SHP77 treated with DMSO at 0.1 percent for 48 hours (cell line): ENCODE measurements around the gene INPP5F.
A peak's percentile ranks its signal among the peaks of the same experiment; 100 is the strongest.
"Not testable (repeated sequence)": the region's sequence is repeated elsewhere in the genome, so short reads cannot be mapped to it uniquely, and the experiment has no call there.

ENCODE experiments used
- DNase-seq: peaks from one replicate; lab custom pipeline; 2025; lab: John Stamatoyannopoulos, UW

INPP5F gene

GRCh38 chr10:119740096-119740495 lies 14.2 kb downstream of the INPP5F start:
- DNase-seq: no peak

- no peak for DNase-seq
These were observed 17.2 kb downstream of the INPP5F start for GRCh38 chr10:119742947-119743648.

GRCh38 chr10:119747940-119748339 lies 22.1 kb downstream of the INPP5F start:
- no peak for DNase-seq

GRCh38 chr10:119748871-119749270 lies 23.0 kb downstream of the INPP5F start:
- no peak for DNase-seq

- no peak for DNase-seq
These were observed 23.6 kb downstream of the INPP5F start for GRCh38 chr10:119749455-119749854.

GRCh38 chr10:119750391-119751230 lies 24.8 kb downstream of the INPP5F start:
- peak; percentile 64 for DNase-seq

- no peak for DNase-seq
These were observed 27.5 kb downstream of the INPP5F start for GRCh38 chr10:119753309-119753708.

- DNase-seq: peak; percentile 64
These were observed 28.2 kb downstream of the INPP5F start for GRCh38 chr10:119754085-119754484.

- no peak for DNase-seq
These were observed 29.1 kb downstream of the INPP5F start for GRCh38 chr10:119754936-119755335.

GRCh38 chr10:119755446-119755845 lies 29.6 kb downstream of the INPP5F start:
- DNase-seq: no peak

- DNase-seq: no peak
These were observed 32.8 kb downstream of the INPP5F start for GRCh38 chr10:119758448-119759195.

GRCh38 chr10:119759832-119760231 lies 34.0 kb downstream of the INPP5F start:
- no peak for DNase-seq

- DNase-seq: no peak
These were observed 35.3 kb downstream of the INPP5F start for GRCh38 chr10:119761106-119761505.

GRCh38 chr10:119762035-119762434 lies 36.2 kb downstream of the INPP5F start:
- DNase-seq: no peak

- DNase-seq: no peak
These were observed 37.3 kb downstream of the INPP5F start for GRCh38 chr10:119762805-119763798.

- DNase-seq: no peak
These were observed 42.7 kb downstream of the INPP5F start for GRCh38 chr10:119768455-119769094.

- DNase-seq: no peak
These were observed 44.0 kb downstream of the INPP5F start for GRCh38 chr10:119769886-119770285.

GRCh38 chr10:119770928-119771327 lies 45.1 kb downstream of the INPP5F start:
- no peak for DNase-seq

GRCh38 chr10:119772334-119772733 lies 46.5 kb downstream of the INPP5F start:
- DNase-seq: no peak

- DNase-seq: not testable (repeated sequence)
These were observed 47.2 kb downstream of the INPP5F start for GRCh38 chr10:119773041-119773440.

- no peak for DNase-seq
These were observed 49.7 kb downstream of the INPP5F start for GRCh38 chr10:119775529-119775928.
